ENCODE measurements around the gene DENND5A.

DNA sequence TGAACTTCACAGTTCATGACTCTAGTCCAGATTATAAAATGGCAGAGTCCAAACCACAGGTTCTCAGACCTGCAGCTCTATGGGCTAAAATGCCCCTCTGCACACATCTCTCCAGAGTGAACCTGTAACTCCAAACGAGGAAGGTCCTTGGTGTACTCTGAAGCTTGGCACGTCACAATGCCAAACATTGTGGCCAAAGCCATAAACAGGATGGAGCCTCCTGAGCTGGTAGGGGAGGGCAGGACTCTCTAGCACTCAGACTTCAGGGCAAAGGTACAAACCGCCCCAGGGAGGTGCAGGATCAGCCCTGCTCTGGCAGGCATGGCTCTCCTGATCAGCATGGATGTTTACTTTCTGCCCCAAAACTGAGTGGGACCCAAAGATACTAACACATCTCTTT is 176.1 kb downstream of the DENND5A start:
- TF ChIP-seq EP300 (IDR thresholded peaks at IDR 0.05) (no peak), POLR2AphosphoS5 (IDR thresholded peaks at IDR 0.05) (no peak), POLR2A (IDR thresholded peaks at IDR 0.05; ENCODE audit: low read depth) (no peak)
- TF ChIP-seq, protein P1, sequence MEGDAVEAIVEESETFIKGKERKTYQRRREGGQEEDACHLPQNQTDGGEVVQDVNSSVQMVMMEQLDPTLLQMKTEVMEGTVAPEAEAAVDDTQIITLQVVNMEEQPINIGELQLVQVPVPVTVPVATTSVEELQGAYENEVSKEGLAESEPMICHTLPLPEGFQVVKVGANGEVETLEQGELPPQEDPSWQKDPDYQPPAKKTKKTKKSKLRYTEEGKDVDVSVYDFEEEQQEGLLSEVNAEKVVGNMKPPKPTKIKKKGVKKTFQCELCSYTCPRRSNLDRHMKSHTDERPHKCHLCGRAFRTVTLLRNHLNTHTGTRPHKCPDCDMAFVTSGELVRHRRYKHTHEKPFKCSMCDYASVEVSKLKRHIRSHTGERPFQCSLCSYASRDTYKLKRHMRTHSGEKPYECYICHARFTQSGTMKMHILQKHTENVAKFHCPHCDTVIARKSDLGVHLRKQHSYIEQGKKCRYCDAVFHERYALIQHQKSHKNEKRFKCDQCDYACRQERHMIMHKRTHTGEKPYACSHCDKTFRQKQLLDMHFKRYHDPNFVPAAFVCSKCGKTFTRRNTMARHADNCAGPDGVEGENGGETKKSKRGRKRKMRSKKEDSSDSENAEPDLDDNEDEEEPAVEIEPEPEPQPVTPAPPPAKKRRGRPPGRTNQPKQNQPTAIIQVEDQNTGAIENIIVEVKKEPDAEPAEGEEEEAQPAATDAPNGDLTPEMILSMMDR (IDR thresholded peaks at IDR 0.05) = no peak

All from esophagus muscularis mucosa (tissue), 4 donors.